GM18505 (cell line): ENCODE measurements around the gene CAMTA1.

Experiments
- ATAC-seq: cut with Tn5 transposase; IDR thresholded peaks from one replicate; pipeline ENCODE4 v1.9.1; 2021; ENCODE audit not compliant: unreplicated experiment
- POLR2A ChIP-seq: IDR thresholded peaks from 4 replicates; pipeline ENCODE4 v1.6.1; 2011; ENCODE audit warnings: borderline replicate concordance; ENCODE audit not compliant: insufficient read depth, insufficient read length; ENCODE audit errors: extremely low read depth

The CAMTA1 gene

DNA sequence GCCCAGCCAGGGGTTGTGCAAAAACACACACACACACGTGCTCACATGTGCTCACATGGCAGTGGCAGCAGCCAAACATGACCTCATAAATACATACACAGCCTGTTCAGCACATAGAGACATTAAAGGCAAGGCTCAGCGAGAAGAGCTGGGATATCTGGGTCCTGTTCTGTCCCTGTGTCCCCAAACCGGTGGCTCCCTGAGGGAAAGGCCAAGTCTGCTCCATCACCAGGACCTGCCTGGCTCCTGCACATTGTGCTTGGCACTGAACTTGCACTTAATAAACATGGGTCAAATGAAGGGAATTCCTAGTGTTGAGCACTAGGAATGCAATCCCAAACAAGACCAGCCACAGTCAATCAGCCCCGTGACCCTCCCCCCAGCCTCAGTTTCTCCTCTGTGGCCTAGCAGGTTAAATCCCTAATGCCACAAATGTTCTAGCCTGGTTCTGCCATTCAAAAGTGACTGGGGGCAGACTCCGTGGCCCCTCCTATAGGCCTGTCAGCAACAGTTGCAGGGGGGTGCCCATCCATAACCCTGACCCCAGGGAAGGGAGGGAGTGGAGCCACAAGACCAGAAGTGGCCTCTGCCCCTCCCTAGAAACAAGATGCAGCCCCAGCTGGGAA lies 825.0 kb downstream of the CAMTA1 start:
- ATAC-seq, result no peak
- no peak for TF ChIP-seq POLR2A

DNA sequence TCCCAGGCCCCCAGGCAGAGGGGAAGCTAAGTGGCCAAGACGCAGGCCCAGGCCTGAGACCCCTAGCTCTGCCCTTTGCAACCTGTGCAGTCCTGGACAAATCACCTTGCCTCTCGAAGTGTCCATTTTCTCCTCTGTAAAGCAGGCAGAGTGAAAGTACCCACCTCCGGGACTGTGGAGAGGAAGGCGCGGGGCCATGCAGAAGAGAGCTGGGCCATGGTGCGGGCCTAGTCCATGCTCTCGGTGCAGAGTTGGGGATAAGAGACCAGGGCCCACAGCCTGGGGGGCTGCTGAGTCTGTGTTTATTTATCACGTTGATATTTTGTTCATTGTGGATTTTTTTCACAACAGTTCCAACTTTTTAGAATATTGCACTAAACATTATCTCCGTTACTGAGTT lies 825.7 kb downstream of the CAMTA1 start:
- TF ChIP-seq POLR2A, result no peak
- ATAC-seq, result no peak

DNA sequence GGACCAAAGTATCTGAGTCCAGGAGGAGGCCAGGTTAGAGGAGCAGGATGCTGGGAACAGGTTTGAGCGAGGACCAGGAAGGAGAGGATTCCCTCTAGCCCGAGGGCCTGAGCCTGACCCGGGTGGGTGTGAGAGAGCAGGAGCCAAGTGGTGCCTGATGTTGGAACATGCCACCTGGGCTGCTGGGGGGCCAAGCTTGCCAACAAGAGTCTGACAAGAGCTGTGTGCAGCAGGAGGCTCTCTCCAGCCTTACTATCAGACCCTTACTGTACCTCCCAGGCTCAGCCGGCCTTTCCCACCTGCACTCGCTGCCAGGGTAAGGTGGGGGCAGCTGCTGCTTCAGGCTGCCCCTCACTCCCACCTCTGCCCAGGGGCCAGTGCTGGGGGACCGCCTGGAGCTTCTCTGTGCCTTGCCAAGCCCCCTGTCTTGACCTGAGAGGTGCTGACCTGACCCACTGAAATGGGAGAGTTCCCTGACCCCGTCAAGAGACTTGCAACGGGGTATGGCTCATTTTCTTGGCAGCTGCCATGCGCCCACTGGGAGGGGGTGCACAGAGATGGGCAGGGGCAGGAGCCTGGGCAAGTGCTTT lies 826.3 kb downstream of the CAMTA1 start:
- TF ChIP-seq POLR2A, result no peak

DNA sequence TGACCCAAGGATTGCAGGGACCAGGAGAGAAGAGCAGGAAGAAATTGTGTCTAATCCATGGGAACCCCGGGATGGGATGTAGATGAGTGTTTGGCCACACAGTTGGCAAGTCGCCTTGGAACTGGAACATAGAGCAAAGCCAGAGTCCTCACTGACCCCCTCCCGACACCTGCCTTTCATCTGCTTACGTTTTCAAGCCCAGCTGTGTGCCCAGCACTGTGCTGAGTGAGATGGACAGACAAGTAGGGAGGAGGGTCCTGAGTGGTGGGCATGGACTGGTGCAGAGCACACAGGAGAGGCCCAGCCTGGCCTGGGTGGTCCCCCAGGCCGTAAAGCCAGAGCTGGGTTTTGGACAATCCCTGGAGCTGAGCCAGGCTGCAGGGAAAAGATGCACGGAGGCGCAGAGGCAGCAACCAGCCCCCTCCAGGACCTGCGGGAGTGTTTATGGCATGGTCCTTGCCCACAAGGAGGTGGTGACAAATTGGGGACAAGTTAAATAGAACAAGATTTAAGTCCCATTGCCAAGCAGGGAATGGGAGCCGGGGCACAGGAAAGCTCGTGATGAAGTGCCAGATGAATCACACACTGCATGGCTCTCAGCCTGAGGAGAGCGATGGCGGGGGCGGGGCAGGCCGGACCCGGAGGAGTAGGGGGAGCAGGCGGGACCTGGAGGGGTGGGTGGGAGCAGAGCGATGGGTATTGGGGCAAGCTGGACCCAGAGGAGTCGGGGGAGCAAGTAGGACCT lies 828.0 kb downstream of the CAMTA1 start:
- TF ChIP-seq POLR2A, result no peak

More for the DNA sequence above, 826.3 kb downstream of the CAMTA1 start:
- no peak for ATAC-seq

DNA sequence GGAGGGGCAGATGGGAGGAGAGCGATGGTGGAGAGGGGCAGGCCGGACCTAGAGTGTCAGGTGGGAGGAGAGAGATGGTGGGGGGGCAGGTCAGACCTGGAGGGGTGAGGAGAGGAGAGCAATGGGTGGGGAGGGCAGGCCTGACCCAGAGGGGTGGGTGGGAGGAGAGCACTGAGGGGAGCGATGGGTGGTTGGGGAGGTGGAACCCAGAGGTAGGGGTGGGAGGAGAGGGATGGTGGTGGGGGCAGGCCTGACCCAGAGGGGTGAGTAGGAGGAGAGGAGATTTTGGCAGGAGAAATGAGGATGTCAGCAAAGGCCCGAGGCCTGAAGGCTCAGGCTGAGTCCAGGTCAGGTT lies 828.6 kb downstream of the CAMTA1 start:
- no peak for ATAC-seq
- no peak for TF ChIP-seq POLR2A

More for the DNA sequence above, 828.0 kb downstream of the CAMTA1 start:
- no peak for ATAC-seq

DNA sequence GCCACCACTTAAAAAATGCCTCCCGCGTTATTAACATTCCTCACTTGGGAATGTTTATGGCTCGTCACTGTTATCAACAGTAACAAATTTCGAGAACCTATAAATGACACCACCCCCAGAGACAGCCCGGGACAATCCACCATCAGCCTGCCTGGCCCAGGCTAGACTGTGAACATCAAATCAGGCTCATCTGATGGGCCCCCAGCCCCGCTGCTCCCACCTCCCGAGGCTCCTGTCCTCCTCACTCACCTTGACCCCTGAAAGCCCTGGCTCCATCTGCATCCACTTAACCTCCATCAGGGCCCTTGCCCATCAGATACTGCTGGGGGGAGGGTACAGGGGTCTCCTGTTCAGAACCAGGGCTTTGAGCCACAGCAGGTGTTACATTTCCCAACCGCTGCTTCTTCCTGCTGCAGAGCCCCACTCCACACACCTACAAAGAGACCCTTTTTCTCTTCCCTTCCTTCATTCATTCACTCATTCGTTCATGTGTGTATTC lies 829.4 kb downstream of the CAMTA1 start:
- no peak for ATAC-seq
- TF ChIP-seq POLR2A, result no peak

DNA sequence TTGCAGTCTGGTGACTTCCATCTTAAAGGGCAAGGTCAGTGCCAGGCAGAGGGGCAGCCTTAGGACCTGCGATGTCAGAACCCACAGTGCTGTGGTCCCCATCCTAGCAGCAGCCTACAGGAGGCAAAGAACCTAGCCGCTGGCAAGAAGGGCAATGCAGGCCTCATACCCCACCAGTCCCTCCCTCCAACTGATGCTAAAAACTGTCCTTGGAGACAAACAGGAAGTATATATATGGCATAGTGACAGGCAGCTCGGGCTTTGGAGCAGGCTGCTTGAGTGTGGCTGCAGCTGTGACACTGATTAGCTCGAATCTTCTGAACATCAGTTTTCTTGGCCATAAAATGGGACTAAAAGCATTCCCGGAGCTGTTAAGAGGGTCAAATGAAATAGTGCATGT lies 829.9 kb downstream of the CAMTA1 start:
- TF ChIP-seq POLR2A, result no peak
- no peak for ATAC-seq

DNA sequence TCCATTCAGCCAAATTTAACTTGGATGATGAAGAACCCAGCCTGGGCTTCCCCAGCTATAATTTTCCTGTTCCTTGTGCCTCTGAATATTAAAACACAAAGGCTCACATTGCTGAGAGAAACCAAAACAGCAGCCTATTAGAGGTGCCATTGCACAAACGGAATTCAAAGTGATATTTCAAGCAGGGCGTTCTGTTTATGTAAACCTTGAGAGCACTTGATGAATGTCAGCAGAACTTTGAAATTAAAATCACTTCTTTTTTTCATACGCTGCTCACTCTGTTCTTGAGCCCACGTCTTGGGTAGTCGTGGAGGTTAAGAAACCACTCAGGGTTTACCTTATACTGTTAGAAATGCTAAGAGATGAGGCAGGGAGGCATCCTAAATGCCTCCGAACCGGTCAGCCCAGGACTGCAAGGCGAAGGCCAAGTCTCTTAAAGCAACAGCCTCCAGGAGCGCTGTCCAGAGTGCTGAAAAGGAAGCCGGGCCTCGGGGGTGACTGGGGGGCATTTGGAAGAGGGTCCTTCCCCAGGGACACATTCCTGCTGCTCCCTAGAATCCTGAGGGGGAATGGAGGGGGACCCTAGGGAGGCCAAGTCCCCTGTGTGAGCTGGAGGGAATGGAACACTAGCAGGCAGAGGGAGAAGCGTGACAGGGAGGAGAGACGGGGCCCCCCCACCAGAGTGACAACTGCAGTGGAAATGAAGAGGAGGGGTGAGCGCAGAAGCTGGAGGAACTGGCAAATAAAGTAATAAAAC lies 831.0 kb downstream of the CAMTA1 start:
- ATAC-seq, result no peak
- TF ChIP-seq POLR2A, result no peak

DNA sequence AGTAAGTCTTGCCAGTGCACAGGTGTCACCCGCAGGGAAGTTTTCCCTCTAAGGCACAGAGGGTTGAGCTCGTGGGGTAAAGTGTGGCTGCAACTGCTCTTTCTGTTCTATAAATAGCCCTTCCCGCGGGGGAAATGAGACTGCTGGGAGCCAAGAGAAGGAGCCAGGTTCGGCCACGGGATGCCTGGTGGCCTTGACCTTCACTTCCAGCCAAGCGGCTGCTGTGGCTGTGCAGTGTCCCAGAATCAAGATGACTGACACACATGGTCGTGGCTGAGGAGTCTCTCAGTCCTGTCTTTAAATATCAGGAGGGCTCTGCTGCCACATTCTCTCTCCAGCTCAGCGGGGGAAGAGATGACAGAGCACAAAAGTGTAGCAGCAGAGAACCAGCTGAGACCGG lies 831.7 kb downstream of the CAMTA1 start:
- no peak for TF ChIP-seq POLR2A
- no peak for ATAC-seq

DNA sequence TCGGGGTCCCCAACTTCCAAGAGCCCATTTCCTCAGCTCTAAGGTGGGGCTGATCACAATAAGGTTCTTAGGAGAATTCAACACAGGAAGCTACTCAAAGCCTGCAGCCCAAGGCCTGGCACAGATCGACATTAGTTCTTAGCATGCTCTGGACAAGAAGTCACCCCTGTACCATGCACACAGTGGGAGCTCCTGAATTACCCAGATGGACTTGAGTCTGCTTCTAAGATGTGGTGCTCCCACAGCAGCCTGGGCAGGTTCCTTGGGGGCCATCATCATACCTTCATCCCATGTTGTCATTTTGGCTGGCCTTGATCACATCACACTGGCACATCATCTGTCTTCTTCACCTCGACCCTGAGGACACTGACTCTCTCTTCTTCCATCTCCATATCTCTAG lies 832.6 kb downstream of the CAMTA1 start:
- TF ChIP-seq POLR2A, result no peak
- ATAC-seq, result no peak

DNA sequence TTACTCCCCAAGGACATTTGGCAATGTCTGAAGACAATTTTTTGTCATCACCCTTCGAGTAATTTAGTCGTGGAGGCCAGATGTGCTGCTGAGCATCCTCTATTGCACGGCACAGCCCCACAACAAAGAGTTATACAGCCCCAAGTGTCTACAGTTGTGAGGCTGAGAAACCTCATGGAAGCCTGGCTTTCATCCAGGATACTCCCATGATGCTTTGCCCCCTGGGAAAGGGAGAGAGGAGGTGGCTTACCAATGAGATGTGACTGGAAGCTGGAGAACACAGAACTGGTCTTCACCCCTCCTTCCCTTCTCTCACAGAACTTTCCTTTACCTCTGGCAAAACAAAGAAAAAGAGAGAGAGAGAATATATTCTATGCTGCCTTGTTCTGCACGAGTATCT lies 834.9 kb downstream of the CAMTA1 start:
- ATAC-seq, result no peak
- no peak for TF ChIP-seq POLR2A

DNA sequence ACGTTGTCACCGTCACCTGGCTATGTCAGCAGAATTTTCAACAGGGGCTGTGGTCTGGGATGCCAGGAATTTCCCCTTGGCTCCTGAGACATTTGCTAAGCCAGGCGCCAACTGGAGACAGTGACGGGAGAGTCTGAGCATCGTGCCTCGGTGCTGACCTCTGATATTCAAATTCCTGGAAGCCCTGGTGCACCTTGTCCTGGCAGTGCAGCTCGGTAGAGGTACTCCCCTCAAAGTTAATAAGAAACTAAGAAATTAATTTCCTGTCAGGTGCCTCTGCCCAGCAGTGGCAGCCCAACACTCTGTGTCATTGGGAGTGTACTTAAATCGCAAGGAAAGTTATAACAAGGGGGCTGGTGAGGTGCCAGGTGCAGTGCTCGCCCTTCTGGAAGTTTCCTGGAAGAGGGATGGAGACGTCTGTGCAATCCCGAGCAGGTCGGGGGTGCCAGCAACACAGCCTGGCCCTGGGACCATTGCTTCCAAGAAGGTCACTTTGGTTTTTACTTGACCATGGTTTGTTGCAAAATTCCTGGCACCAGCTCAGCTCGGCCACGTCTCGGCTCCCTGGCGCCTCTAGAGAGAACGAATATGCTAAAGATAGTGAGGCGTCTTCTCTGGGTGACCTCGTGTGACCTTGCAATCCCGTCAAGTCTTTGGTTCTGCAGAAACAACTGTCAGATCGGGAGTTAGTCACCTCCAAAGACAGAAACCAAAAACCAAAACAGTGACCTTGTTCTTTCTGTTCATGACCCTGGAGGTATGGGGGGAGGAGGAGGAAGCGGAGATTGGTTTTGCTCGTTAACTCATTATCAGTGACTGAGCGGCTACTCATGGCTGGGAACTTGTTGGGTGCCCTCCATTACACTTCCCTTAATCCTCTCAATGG lies 836.3 kb downstream of the CAMTA1 start:
- ATAC-seq, result no peak
- TF ChIP-seq POLR2A, result no peak
